Astrocyte (in vitro differentiated cells and primary cell): ENCODE measurements around the gene SLC13A1. TPM values are rescaled to one million over a fixed set of nuclear protein-coding genes. Genes with fewer than 3 reads are reported as not detected.
"Not testable (repeated sequence)": the region's sequence is repeated elsewhere in the genome, so short reads cannot be mapped to it uniquely, and the experiment has no call there.

ENCODE experiments used
- DNase-seq: peaks from one replicate; pipeline ENCODE4 v3.0.0-alpha.2; 2010; ENCODE audit warnings: low read depth
- FAIRE-seq: peaks from 2 replicates; lab custom pipeline; 2011; peaks lifted over from hg19 to GRCh38; lab: Jason Lieb, UNC
- H2AFZ ChIP-seq: 2 replicates; pipeline ENCODE4 v1.6.0; 2012; ENCODE audit warnings: low read depth, low read length, inconsistent platforms
- H3K27ac ChIP-seq: 2 replicates; pipeline ENCODE4 v1.5.1; 2011; ENCODE audit warnings: low read depth, low read length, inconsistent platforms
- H3K27me3 ChIP-seq: 2 replicates; pipeline ENCODE4 v1.6.0; 2011; ENCODE audit warnings: low read length, inconsistent platforms; ENCODE audit not compliant: insufficient read depth
- H3K36me3 ChIP-seq: 2 replicates; pipeline ENCODE4 v1.5.1; 2011; ENCODE audit warnings: low read length, inconsistent platforms; ENCODE audit not compliant: insufficient read depth
- H3K4me1 ChIP-seq: 2 replicates; pipeline ENCODE4 v1.5.1; 2011; ENCODE audit warnings: low read length, inconsistent platforms; ENCODE audit not compliant: insufficient read depth
- H3K4me2 ChIP-seq: 2 replicates; pipeline ENCODE4 v1.6.0; 2012; ENCODE audit warnings: low read length, inconsistent platforms
- H3K4me3 ChIP-seq: 2 replicates; pipeline ENCODE4 v1.5.1; 2011; ENCODE audit warnings: low read depth, mild to moderate bottlenecking, low read length, inconsistent platforms; ENCODE audit not compliant: insufficient read depth
- H3K79me2 ChIP-seq: 2 replicates; pipeline ENCODE4 v1.6.0; 2012; ENCODE audit warnings: mild to moderate bottlenecking, low read length, inconsistent platforms; ENCODE audit not compliant: insufficient read depth
- H3K9ac ChIP-seq: 2 replicates; pipeline ENCODE4 v1.6.0; 2012; ENCODE audit warnings: mild to moderate bottlenecking, low read length, inconsistent platforms
- H3K9me3 ChIP-seq: 2 replicates; pipeline ENCODE4 v1.5.1; 2012; ENCODE audit warnings: low read depth, mild to moderate bottlenecking, low read length, inconsistent platforms; ENCODE audit not compliant: insufficient read depth
- H4K20me1 ChIP-seq: 2 replicates; pipeline ENCODE4 v1.6.0; 2012; ENCODE audit warnings: low read length, inconsistent platforms; ENCODE audit not compliant: insufficient read depth
- H3K27ac Mint-ChIP-seq: one replicate; pipeline ENCODE4 v1.8.0; 2021; ENCODE audit warnings: mild to moderate bottlenecking, mixed read lengths; ENCODE audit not compliant: unreplicated experiment
- H3K27me3 Mint-ChIP-seq: one replicate; pipeline ENCODE4 v1.8.0; 2021; ENCODE audit warnings: low read depth, mixed read lengths; ENCODE audit not compliant: unreplicated experiment
- H3K36me3 Mint-ChIP-seq: one replicate; pipeline ENCODE4 v1.8.0; 2021; ENCODE audit warnings: low read depth, mixed read lengths; ENCODE audit not compliant: unreplicated experiment
- H3K4me1 Mint-ChIP-seq: one replicate; pipeline ENCODE4 v1.8.0; 2021; ENCODE audit warnings: low read depth, mixed read lengths; ENCODE audit not compliant: unreplicated experiment
- H3K4me3 Mint-ChIP-seq: one replicate; pipeline ENCODE4 v1.8.0; 2021; ENCODE audit warnings: mild to moderate bottlenecking, moderate library complexity, mixed read lengths; ENCODE audit not compliant: unreplicated experiment
- H3K9me3 Mint-ChIP-seq: one replicate; pipeline ENCODE4 v1.8.0; 2021; ENCODE audit warnings: mild to moderate bottlenecking, mixed read lengths; ENCODE audit not compliant: unreplicated experiment
- EZH2 ChIP-seq: IDR thresholded peaks from 2 replicates; pipeline ENCODE4 v1.6.1; 2012; ENCODE audit warnings: mild to moderate bottlenecking, low read length, inconsistent platforms; ENCODE audit not compliant: insufficient read depth
- total RNA-seq: library from RNA; stranded (reverse); gene quantifications from 2 replicates; pipeline ENCODE4 v1.2.1, GENCODE V29; 2021
- TF ChIP-seq, protein P1 (sequence below): IDR thresholded peaks from 2 replicates; pipeline ENCODE4 v1.5.1; 2011; ENCODE audit warnings: low read depth, mild to moderate bottlenecking, inconsistent platforms, low read length, moderate library complexity; ENCODE audit not compliant: insufficient read depth

Gene SLC13A1
- total RNA-seq, 1 donor from 2014 or later = not detected

DNA sequence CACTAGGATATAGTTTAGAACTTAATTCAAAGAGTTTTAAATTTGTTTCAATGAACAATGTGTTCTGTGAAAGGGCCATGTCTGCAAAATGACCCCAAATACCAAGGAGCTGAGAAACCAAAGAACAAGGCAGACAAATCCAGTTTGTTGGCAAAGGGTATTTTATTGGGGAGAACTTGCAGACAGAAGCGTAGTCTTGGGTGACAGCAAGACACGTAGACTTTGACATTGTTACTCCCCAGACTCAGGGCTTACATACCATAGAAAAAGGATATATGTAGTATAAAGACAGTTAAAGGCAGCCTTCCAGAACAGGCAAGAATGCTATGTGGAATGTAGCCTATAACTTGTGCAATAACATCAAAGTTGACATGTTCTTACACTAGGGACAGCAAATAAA, 109.3 kb downstream of the SLC13A1 start:
- Mint-ChIP-seq H3K4me3 (no peak overlapping the region), H3K9me3 (no peaks in the 10 kb centered on the region), H3K36me3 (no peaks in the 10 kb centered on the region), H3K27ac (no peak overlapping the region), H3K27me3 (no peaks in the 10 kb centered on the region), H3K4me1 (no peaks in the 10 kb centered on the region)
- no peak for FAIRE-seq
- TF ChIP-seq EZH2 = no peak
- TF ChIP-seq, protein P1, sequence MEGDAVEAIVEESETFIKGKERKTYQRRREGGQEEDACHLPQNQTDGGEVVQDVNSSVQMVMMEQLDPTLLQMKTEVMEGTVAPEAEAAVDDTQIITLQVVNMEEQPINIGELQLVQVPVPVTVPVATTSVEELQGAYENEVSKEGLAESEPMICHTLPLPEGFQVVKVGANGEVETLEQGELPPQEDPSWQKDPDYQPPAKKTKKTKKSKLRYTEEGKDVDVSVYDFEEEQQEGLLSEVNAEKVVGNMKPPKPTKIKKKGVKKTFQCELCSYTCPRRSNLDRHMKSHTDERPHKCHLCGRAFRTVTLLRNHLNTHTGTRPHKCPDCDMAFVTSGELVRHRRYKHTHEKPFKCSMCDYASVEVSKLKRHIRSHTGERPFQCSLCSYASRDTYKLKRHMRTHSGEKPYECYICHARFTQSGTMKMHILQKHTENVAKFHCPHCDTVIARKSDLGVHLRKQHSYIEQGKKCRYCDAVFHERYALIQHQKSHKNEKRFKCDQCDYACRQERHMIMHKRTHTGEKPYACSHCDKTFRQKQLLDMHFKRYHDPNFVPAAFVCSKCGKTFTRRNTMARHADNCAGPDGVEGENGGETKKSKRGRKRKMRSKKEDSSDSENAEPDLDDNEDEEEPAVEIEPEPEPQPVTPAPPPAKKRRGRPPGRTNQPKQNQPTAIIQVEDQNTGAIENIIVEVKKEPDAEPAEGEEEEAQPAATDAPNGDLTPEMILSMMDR = no peak
- no peak overlapping the region for H3K4me3 ChIP-seq
- DNase-seq = no peak
- no peaks in the 10 kb centered on the region for H3K4me1 ChIP-seq
- no peak overlapping the region for H3K27ac ChIP-seq
- H4K20me1 ChIP-seq = no peaks in the 10 kb centered on the region
- no peak overlapping the region for H3K4me2 ChIP-seq
- H3K9me3 ChIP-seq = no peaks in the 10 kb centered on the region
- H2AFZ ChIP-seq = no peak overlapping the region
- H3K27me3 ChIP-seq = no peaks in the 10 kb centered on the region
- no peak overlapping the region for H3K9ac ChIP-seq
- H3K79me2 ChIP-seq = no peaks in the 10 kb centered on the region
- H3K36me3 ChIP-seq = no peaks in the 10 kb centered on the region

DNA sequence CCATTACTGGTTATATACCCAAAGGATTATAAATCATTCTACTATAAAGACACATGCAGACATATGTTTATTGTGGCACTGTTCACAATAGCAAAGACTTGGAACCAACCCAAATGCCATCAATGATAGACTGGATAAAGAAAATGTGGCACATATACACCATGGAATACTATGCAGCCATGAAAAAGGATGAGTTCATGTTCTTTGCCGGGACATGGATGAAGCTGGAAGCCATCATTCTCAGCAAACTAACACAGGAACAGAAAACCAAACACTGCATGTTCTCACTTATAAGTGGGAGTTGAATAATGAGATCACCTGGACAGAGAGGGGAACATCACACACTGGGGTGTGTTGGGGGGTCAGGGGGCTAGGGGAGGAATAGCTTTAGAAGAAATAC, 112.9 kb downstream of the SLC13A1 start:
- not testable (repeated sequence) for H3K36me3 ChIP-seq, H3K27ac Mint-ChIP-seq, H3K4me3 ChIP-seq, H3K9ac ChIP-seq, H3K36me3 Mint-ChIP-seq, H3K79me2 ChIP-seq, H3K27me3 ChIP-seq, H3K27ac ChIP-seq, H3K4me1 ChIP-seq, DNase-seq, H2AFZ ChIP-seq, H3K9me3 Mint-ChIP-seq, H3K4me1 Mint-ChIP-seq, H3K9me3 ChIP-seq, H4K20me1 ChIP-seq, FAIRE-seq, H3K27me3 Mint-ChIP-seq, H3K4me2 ChIP-seq, H3K4me3 Mint-ChIP-seq

DNA sequence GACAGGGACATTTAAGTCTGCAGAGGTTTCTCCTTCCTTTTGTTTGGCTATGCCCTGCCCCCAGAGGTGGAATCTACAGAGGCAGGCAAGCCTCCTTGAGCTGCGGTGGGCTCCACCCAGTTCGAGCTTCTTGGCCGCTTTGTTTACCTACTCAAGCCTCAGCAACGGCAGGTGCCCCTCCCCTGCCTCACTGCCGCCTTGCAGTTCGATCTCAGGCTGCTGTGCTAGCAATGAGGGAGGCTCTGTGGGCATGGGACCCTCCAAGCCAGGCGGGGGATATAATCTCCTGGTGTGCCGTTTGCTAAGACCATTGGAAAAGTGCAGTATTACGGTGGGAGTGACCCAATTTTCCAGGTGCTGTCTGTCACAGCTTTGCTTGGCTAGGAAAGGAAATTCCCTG, 114.9 kb downstream of the SLC13A1 start:
- not testable (repeated sequence) for H3K4me3 ChIP-seq, H3K4me3 Mint-ChIP-seq, H3K79me2 ChIP-seq, H3K27me3 ChIP-seq, H3K36me3 ChIP-seq, H3K27ac Mint-ChIP-seq, FAIRE-seq, H3K27ac ChIP-seq, H3K4me1 Mint-ChIP-seq, H3K9me3 Mint-ChIP-seq, H2AFZ ChIP-seq, H4K20me1 ChIP-seq, H3K36me3 Mint-ChIP-seq, H3K9ac ChIP-seq, H3K4me1 ChIP-seq, DNase-seq, H3K27me3 Mint-ChIP-seq, H3K4me2 ChIP-seq, H3K9me3 ChIP-seq

DNA sequence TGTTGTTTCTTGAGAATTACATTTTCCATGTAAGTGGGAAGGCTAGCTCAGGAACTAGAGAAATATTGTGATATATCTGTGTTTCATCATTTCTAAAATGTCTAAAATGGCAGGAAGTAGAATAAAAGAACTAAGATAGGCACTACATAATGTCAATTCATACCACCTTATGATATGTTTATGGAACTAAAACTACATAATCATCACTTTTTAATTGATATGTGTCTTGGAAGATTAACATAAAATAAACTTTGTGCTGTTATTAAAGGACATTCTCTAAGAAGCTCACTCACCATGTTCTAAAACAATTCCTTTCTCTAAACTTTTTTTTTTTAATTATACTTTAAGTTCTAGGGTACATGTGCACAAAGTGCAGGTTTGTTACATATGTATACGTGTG, 120.7 kb downstream of the SLC13A1 start:
- Histone ChIP-seq H3K4me3 (no peak overlapping the region), H3K79me2 (no peaks in the 10 kb centered on the region), H2AFZ (no peak overlapping the region), H3K27ac (no peak overlapping the region), H3K4me2 (no peak overlapping the region), H3K27me3 (no peaks in the 10 kb centered on the region), H3K9ac (no peak overlapping the region), H3K4me1 (no peaks in the 10 kb centered on the region), H3K9me3 (no peaks in the 10 kb centered on the region), H4K20me1 (no peaks in the 10 kb centered on the region), H3K36me3 (no peaks in the 10 kb centered on the region)
- TF ChIP-seq EZH2 = no peak
- TF ChIP-seq, protein P1 = no peak
- no peak overlapping the region for H3K27ac Mint-ChIP-seq
- FAIRE-seq = no peak
- peaks cover 8% of the 10 kb centered on the region for H3K9me3 Mint-ChIP-seq
- peaks cover 3% of the 10 kb centered on the region for H3K4me1 Mint-ChIP-seq
- H3K36me3 Mint-ChIP-seq = no peaks in the 10 kb centered on the region
- no peak overlapping the region for H3K4me3 Mint-ChIP-seq
- H3K27me3 Mint-ChIP-seq = no peaks in the 10 kb centered on the region
- no peak for DNase-seq
